GM19452 (cell line): ENCODE data around the gene ROR2.

Source experiments
- ATAC-seq: cut with Tn5 transposase; IDR thresholded peaks from one replicate; pipeline ENCODE4 v1.9.1; 2021; ENCODE audit not compliant: unreplicated experiment

Gene ROR2

DNA sequence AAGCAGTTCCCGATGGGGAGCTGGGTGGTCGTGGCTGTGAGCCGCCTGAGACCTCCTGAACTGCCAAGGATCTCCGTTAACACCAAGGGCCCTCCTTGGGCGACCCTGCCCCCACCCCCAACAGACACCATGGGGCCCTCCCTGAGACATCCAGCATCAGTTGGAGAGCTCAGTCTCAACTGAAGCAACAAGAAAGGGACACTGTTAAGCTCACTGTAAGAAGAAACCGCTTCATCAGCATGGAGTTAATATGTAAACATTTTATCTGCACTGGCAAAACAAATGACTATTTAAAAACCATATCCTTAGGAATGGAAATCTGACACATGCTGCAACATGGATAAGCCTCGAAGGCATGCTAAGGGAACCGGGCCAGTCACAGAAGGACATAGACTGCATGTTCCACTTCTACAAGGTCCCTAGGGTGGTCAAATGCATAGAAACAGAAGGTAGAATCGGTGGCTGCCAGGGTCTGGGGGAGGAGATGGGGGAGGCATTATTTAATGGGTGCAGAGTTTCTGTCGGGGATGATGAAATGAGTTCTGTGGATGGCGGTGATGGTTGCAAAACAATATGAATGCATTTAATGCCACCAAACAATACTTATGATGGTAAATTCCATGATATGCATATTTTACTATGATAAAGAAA lies 47.4 kb downstream of the ROR2 start:
- no peak for ATAC-seq

GRCh38 chr9:91900797-91901177 lies 49.2 kb downstream of the ROR2 start:
- ATAC-seq = no peak

DNA sequence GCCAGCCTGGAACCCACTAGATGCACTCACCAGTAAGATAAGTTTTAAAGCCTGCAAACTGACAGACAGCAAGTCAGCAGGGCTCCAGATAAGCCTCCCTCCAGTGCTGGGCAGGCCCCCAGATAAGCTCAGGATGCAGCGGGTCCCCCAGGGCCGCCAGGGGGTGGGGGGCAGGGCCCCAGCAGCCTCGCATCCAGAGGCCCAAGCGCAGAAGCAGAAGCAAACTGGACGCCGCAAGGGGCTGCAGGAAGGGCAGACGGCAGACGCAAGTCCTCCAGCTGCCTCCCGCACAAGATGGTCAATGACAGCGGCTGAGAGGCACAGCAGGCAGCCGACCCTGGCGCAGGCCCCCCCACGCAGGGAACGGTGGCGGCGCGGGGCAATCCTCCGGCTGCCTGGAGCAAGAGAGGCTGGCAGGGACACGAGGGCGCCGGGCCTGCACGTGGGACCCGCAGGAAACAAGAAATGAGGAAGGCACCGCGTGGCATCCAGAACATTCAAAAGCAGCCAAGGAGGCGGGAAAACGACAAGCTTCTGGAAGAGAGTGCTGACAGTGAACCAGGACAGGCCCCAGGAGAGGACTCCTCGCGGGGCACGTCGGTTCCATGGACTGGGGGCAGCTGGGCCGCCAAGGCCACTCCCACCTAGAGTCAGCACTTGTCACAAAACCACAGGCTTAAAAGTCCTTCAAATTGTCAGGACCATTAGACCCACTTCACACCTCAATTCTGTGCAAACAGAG lies 49.8 kb downstream of the ROR2 start:
- ATAC-seq = no peak

DNA sequence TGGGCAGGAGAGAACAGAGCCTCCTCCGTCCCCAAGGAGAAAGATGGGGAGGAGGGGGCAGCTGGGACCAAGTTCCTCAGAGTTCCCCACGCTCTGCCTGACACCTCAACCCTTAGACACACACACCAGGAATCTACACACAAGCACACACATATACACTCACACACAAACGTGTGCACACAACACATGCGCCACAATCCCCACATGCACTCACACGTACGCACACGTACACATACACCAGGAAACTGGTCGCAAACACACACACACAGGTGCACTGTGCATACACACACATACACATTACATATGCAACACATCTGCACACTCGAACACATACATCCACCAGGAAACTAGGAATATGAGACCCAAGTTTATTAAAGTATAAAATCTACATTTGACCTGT lies 50.4 kb downstream of the ROR2 start:
- ATAC-seq = no peak

GRCh38 chr9:91899219-91899563 lies 50.8 kb downstream of the ROR2 start:
- no peak for ATAC-seq

- no peak for ATAC-seq
Observed at GRCh38 chr9:91898451-91899218, 51.4 kb downstream of the ROR2 start.

DNA sequence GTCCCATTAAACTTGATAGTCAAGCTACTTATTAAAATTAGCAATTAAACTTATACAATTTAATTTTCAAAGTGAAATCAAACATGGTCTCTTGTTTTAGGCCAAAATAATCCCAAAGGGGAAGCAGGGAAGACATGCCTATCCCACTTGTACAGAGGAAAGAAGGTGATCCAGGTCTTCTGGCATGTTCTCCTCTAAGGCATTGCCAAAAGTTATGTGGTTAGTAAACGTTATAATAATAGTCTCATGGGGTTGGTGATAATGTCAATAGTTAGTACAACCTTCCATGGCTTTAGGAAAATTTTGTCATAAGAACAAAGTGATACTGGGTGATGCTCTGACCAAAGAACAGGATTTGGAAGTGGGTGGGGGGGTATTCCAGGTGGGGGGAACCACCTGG lies 52.8 kb downstream of the ROR2 start:
- no peak for ATAC-seq

DNA sequence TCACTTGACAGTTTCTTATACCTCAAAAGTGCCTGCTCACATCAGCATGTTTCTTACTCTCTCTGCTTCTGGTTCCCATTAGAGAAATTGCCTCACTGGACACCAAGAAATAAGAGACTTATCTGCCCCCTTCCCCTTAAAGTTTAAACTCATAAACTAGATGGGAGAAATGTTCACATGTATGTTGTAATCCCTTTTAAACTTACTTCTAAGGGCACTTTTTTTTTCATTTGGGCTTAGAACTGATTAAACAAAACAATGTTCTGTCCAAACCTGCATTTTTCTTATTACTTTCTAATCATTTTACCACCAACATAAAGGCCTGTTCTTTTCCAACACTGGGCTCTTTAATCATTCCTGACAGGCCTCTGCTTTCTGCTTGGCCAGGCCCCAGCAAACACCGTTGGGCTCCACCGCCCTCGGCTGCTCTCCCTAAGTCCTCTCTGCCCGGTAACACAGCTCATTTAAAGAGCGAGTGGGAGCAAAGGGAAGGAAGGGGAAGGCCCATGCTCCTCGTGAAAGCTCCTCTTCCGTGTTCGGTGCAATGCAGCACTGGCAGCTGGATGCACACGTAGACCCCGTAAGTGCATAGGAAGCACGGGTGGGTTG lies 53.4 kb downstream of the ROR2 start:
- no peak for ATAC-seq

DNA sequence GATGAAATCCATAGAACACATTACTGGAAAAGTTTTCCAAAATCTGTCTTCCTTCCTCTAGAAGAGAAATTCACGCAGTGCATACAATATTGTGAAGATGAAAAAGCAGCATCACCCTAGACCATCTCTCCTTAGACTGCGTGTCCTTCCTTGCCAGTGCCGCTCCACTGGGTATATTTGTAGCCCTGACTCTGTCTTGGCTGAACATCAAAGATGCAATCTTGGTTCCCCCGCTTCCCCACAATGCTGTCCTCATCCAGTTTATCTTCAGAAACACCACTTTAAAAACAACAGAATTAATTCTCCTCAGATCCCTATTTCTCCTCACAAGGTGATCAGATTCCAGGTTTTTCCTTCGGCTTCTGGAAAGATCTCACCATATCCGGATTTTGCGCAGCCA lies 53.9 kb downstream of the ROR2 start:
- ATAC-seq = no peak

DNA sequence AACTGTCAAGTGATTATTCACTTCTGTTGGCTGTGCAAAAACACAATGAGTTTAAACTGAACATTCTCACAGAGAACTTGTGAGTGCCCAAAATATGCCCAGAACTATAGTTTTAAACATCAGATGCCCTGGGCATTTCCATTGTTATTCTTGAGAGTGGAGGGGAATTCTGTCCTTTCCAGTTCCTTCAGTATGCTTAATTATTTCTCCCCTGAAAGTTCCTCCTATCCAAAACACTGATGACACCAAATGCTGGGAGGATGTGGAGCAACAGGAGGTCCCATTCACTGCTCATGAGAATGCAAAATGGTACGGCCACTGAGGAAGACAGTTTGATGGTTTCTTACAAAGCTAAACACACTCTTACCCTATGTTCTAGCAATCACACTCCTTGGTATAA lies 55.5 kb downstream of the ROR2 start:
- no peak for ATAC-seq

- ATAC-seq = no peak
Observed at GRCh38 chr9:91894023-91894422, 56.0 kb downstream of the ROR2 start.

DNA sequence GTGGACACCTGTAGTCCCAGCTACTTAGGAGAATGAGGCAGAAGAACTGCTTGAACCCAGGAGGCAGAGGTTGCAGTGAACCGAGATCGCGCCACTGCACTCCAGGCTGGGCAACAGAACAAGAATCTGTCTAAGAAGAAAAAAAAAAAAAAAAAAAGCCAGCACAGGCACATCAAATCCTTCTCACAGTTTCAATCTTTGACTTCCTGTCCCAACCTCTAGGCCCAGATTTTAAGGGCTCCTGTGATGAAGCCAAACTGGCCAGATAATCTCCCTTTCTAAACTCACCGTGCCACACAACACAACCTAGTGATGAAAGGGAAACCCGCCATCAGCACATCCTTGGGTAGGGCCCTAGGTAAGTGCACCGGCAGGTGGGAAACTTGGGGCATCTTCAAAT lies 58.1 kb downstream of the ROR2 start:
- ATAC-seq = no peak

- ATAC-seq = no peak
Observed at GRCh38 chr9:91890662-91891061, 59.4 kb downstream of the ROR2 start.

GRCh38 chr9:91889161-91889911 lies 60.7 kb downstream of the ROR2 start:
- ATAC-seq = no peak

DNA sequence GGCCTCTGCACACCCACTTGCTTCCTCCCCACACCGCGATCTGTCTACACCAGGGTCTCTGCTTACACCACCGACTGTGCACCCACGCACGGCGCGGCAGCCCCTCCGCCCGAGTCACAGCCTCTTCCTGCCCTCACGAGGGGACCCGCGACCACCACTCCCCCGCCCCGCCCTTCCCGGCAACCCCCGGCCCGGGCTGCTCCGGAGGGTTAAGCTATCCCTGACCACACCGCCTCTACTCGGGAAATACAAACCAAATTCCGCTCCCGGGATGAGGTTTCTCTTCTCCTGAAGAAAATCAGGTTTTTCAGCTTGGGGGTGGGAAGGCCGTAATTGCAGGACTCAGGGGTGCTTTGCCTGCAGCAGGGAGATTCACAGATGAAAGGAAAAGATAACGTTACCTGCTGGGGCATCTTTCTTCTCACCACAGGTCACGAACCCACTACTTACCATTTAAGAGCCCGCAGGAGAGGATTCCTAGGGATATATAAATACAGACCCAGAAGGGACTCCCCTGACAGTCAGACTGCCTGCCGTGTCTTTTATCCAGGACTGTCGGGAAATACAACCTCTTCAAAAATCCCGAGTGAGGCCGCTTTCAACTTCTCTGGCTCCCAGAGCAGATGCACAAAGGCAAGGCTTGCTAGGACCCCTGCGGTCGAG lies 63.5 kb downstream of the ROR2 start:
- ATAC-seq = no peak

- ATAC-seq = no peak
Observed at GRCh38 chr9:91885746-91886413, 64.1 kb downstream of the ROR2 start.

DNA sequence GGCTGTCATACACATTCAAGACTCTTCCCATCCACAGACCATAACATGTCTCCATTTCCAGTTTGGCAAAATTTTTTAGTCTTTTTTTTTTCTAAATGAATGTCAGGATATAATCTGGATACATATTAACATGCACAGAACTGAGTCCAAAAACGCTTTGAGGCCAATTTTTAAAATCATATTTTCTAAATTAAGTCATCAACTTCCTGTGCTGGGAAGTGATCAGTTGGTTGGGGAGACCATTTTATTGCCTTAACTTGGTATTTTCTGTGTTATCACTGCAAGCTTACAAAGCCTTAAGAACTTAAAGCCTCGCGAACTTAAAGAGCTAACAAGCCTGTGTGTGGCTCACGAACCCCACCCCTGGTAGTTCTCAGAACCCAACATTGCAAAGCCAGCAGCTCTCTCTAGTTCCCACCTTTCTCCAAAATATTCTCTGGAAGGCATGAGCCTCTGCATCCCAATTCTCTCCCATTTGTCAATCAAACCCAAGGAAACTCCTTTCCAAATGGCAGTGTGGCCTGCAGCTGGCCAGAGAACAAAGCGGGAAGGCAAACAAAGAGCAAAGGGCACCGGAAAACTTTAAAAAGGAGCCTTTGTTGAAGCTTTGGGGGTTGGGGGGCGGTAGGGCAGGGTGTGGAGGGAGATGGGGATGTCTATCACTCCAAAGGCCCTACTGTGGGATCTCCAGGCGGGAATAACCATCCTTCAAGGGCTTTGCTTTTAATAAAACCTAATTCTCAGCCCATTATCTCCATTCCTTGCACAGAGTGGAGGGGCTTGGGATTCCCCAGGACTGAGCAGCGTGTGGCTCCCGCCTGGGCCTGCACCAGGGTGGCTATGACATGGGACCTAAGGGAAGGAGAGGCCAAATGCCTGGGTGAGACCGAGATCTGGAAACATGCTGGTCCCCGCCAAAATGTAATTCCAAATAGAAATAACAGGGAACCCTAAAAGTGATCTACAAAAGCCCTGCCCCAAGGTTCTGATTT lies 65.0 kb downstream of the ROR2 start:
- ATAC-seq = no peak

DNA sequence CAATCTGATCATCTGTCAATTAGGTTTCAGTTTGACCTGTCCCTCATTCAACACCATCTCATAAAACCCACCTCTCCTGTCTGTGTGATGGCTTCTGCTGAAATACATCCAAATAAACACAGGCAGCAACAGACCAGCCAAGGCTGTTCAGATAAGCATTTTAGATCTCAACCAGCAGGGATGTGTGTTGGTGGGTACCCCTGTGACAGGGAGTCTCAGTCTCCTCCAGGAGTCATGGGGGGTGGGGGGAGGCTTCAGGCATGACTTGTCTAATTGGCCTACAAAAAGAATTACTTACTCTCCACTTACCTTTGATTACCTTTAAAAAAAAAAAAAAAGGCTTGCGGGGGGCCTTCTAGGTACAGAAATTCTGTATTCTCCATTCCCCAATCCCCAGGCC lies 65.9 kb downstream of the ROR2 start:
- ATAC-seq = no peak

GRCh38 chr9:91883503-91883902 lies 66.5 kb downstream of the ROR2 start:
- no peak for ATAC-seq
